Muscle layer of duodenum (tissue), 2 donors: ENCODE results near the gene TMEM255B.
A peak's percentile ranks its signal among the peaks of the same experiment; 100 is the strongest.

Source experiments
- H3K27ac ChIP-seq: one replicate; pipeline ENCODE4 v1.7.0; 2013; ENCODE audit warnings: mild to moderate bottlenecking, low read length
- H3K27me3 ChIP-seq: one replicate; pipeline ENCODE4 v1.7.0; 2013; ENCODE audit warnings: low read depth, mild to moderate bottlenecking, control low read depth, low read length
- H3K36me3 ChIP-seq, 2 donors: one replicate each; pipeline ENCODE4 v1.7.0; 2013; ENCODE audit warnings: low read length in 2 of 2, control low read depth in 1 of 2, mild to moderate bottlenecking in 1 of 2; ENCODE audit not compliant: insufficient read depth in 2 of 2, control insufficient read depth in 1 of 2
- H3K4me1 ChIP-seq, 2 donors: one replicate each; pipeline ENCODE4 v1.7.0; 2013; ENCODE audit warnings: low read length in 2 of 2, mild to moderate bottlenecking in 2 of 2, control low read depth in 1 of 2, moderate library complexity in 1 of 2; ENCODE audit not compliant: insufficient read depth in 2 of 2, control insufficient read depth in 1 of 2
- H3K4me3 ChIP-seq, 2 donors: one replicate each; pipeline ENCODE4 v1.7.0; 2013; ENCODE audit warnings: low read length in 2 of 2, low read depth in 1 of 2, mild to moderate bottlenecking in 1 of 2
- H3K9me3 ChIP-seq, 2 donors: one replicate each; pipeline ENCODE4 v1.7.0; 2013; ENCODE audit warnings: low read length in 2 of 2, control low read depth in 1 of 2, mild to moderate bottlenecking in 1 of 2; ENCODE audit not compliant: control insufficient read depth in 1 of 2
- donor health status: healthy.

The TMEM255B gene

DNA sequence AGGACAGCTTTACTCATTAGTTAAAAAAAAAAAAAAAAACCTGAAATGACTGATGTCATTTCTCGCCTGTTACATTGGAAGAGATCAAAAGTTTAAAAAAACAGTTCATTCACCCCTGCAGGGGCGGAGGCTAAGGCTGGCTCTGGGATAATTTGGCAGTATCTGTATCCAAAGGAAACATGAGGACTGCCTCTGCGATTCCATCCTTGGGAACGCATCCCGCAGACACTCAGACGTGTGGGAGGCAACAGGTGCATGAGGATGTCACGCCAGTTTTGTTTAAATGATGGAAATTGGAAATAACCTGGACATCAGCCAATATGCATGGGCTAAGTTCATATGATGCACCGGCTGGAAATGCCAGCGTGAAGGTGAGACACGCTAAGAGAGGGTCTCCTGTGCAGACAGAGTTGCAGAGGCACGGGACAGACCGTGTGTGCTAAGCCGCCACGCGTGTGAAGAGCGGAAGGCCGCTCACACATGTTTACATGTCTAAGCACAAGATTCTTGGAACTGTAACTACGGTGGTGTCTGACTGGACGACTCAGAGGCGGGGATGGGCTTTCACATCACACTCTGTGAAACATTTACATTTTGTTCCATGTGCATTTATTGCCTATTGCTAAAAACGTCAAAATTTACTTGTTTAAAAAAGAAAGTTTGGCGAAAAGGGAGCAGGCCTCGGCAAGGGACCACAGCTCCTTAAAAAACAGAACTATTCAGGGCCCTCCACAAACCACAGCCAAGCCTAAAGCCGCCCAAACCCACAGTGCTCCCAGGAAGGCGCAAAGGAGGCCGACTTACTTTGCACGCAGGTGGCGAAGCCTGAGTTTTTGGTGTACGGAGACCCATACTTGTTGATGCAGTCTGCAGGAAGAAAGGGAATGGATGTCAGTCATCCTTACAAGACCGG, 87.0 kb downstream of the TMEM255B start:
- Histone ChIP-seq H3K4me3 (no peak overlapping the region), H3K9me3 (no peaks in the 10 kb centered on the region), H3K4me1 (peaks cover 7 to 9% of the 10 kb centered on the region in 2 donors), H3K27ac (no peak overlapping the region), H3K27me3 (no peaks in the 10 kb centered on the region), H3K36me3 (peaks cover 10 to 24% of the 10 kb centered on the region in 2 donors)

DNA sequence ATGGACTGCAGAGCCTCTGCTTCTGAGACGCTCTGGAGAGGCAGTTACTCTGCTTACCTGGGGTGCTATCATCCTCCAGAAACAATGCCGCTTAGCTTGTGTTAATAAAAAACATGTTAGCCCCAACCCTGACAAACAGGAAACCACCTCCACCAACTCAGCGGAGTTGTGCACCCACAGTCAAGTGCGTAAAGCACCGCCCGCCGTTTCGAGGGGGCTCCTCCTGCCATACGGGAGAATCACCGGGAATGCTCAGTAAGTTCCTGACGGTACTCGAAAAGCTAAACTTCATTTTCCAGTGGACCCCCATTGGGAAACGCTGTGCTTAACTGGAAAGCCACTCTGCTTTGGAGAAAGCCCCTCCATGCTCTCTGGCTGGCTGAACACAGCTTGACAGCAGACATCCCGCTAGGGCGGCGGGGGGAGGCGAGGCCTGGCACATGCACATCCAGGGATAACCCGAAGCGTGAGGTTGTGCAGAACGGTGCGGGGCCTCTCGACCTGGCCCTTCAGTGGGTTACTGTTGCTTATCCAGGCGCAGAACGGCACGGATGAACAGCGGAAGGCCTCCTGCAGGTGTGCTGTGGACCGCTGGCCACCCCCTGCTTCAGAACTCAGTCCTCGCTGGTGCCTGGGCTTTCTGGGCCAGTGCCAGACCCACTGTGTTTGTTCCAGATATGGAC, 87.8 kb downstream of the TMEM255B start:
- no peak overlapping the region for H3K4me3 ChIP-seq
- H3K36me3 ChIP-seq: peaks cover 10 to 24% of the 10 kb centered on the region in 2 donors
- H3K9me3 ChIP-seq: no peaks in the 10 kb centered on the region
- no peaks in the 10 kb centered on the region for H3K27me3 ChIP-seq
- H3K27ac ChIP-seq: no peak overlapping the region
- H3K4me1 ChIP-seq: peaks cover 7 to 9% of the 10 kb centered on the region in 2 donors

DNA sequence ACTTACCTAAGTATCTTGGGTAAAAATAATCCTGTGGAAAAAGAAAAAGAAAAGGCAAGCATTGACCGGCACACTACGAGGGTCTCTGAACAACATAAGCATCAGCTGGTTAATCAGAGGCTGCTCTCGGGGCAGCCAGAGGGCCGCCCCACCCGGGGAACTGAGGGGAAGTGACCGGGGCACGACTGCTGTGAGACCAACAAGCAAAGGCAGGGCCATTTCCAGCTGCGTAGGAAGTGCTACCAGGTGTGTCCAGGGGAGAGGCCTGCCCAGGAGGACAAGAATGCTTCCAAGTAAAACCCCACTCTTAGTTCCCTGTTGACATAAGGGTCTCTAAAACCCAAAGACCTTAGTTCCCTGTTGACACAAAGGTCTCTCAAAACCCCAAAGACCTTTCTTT, 89.0 kb downstream of the TMEM255B start:
- Histone ChIP-seq H3K4me1 (peaks cover 8 to 14% of the 10 kb centered on the region in 2 donors), H3K27me3 (no peaks in the 10 kb centered on the region), H3K9me3 (no peaks in the 10 kb centered on the region), H3K27ac (no peak overlapping the region), H3K36me3 (peaks cover 10 to 24% of the 10 kb centered on the region in 2 donors), H3K4me3 (no peak overlapping the region)

GRCh38 chr13:113848431-113849260, 89.6 kb downstream of the TMEM255B start:
- no peak overlapping the region for H3K4me3 ChIP-seq
- H3K36me3 ChIP-seq: peaks cover 10 to 24% of the 10 kb centered on the region in 2 donors
- no peaks in the 10 kb centered on the region for H3K27me3 ChIP-seq
- peak overlapping the region; percentile 45 for H3K27ac ChIP-seq
- peaks cover 14 to 20% of the 10 kb centered on the region in 2 donors for H3K4me1 ChIP-seq
- H3K9me3 ChIP-seq: no peaks in the 10 kb centered on the region

GRCh38 chr13:113849546-113849945, 90.5 kb downstream of the TMEM255B start:
- Histone ChIP-seq H3K4me3 (no peak overlapping the region), H3K4me1 (peaks cover 23 to 29% of the 10 kb centered on the region in 2 donors), H3K27ac (no peak overlapping the region), H3K36me3 (peaks cover 10 to 20% of the 10 kb centered on the region in 2 donors), H3K27me3 (no peaks in the 10 kb centered on the region), H3K9me3 (no peaks in the 10 kb centered on the region)

- Histone ChIP-seq H3K36me3 (peaks cover 10 to 16% of the 10 kb centered on the region in 2 donors), H3K27ac (no peak overlapping the region), H3K27me3 (no peaks in the 10 kb centered on the region), H3K9me3 (no peaks in the 10 kb centered on the region), H3K4me3 (no peak overlapping the region), H3K4me1 (peaks cover 29 to 32% of the 10 kb centered on the region in 2 donors)
These were observed 91.1 kb downstream of the TMEM255B start for GRCh38 chr13:113849981-113850721.

GRCh38 chr13:113850722-113851479, 91.9 kb downstream of the TMEM255B start:
- no peaks in the 10 kb centered on the region for H3K9me3 ChIP-seq
- peaks cover 6 to 12% of the 10 kb centered on the region in 2 donors for H3K36me3 ChIP-seq
- no peak overlapping the region for H3K4me3 ChIP-seq
- peaks cover 31 to 34% of the 10 kb centered on the region in 2 donors for H3K4me1 ChIP-seq
- no peaks in the 10 kb centered on the region for H3K27me3 ChIP-seq
- H3K27ac ChIP-seq: no peak overlapping the region

DNA sequence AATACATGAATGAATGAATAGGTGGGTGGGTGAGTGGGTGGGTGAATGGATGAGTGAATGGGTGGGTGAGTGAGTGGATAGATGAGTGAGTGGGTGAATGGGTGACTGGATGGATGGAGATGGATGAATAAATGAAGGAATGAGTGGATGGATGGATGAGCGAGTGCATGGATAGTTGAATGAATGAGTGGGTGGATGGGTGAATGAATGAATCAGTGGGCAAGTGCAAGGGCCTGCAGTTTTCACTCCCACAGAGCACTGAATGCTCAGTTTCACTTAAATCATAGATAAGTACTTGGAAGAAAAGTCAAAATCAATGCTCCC, 92.4 kb downstream of the TMEM255B start:
- Histone ChIP-seq H3K9me3 (no peaks in the 10 kb centered on the region), H3K4me1 (peaks cover 33 to 34% of the 10 kb centered on the region in 2 donors), H3K27ac (no peak overlapping the region)

GRCh38 chr13:113851826-113852535, 93.0 kb downstream of the TMEM255B start:
- peaks cover 1 to 5% of the 10 kb centered on the region in 2 donors for H3K36me3 ChIP-seq
- H3K27me3 ChIP-seq: no peaks in the 10 kb centered on the region
- H3K4me1 ChIP-seq: peaks cover 34 to 38% of the 10 kb centered on the region in 2 donors
- no peak overlapping the region for H3K4me3 ChIP-seq
- no peaks in the 10 kb centered on the region for H3K9me3 ChIP-seq
- no peak overlapping the region for H3K27ac ChIP-seq

More for the DNA sequence above, 92.4 kb downstream of the TMEM255B start:
- Histone ChIP-seq H3K36me3 (peaks cover 5 to 7% of the 10 kb centered on the region in 2 donors), H3K4me3 (no peak overlapping the region), H3K27me3 (no peaks in the 10 kb centered on the region)
